CD14-positive monocyte (primary cell): ENCODE measurements around the gene PKP4. TPM values are rescaled to one million over a fixed set of nuclear protein-coding genes. Genes with fewer than 3 reads are reported as not detected.

ENCODE experiments used
- DNase-seq, 3 donors: peaks; one replicate each; pipeline ENCODE4 v3.0.0-alpha.2; 2011 to 2022
- H2AFZ ChIP-seq: 2 replicates; pipeline ENCODE4 v1.6.0; 2012; ENCODE audit warnings: mild to moderate bottlenecking, low read depth, low read length, inconsistent platforms; ENCODE audit not compliant: insufficient read depth, poor library complexity, severe bottlenecking
- H3K27ac ChIP-seq, 2 donors: 1 replicate in 1 of 2; 2 replicates in 1 of 2; pipeline ENCODE4 v1.5.1; 2012 to 2013; ENCODE audit warnings: low read length in 2 of 2, control low read depth in 1 of 2, inconsistent platforms in 1 of 2, low read depth in 1 of 2, mild to moderate bottlenecking in 1 of 2
- H3K27me3 ChIP-seq, 2 donors: one replicate each; pipeline versions ENCODE4 v1.6.0 to v1.6.1; 2011 to 2013; ENCODE audit warnings: low read length in 2 of 2; ENCODE audit not compliant: control insufficient read depth in 2 of 2, insufficient read depth in 2 of 2
- H3K36me3 ChIP-seq, 2 donors: replicated peaks in 1 of 2; 1 replicate in 1 of 2; 2 replicates in 1 of 2; pipeline versions ENCODE4 v1.5.1 to v1.6.1; 2012 to 2013; ENCODE audit warnings: low read length in 2 of 2, control low read depth in 1 of 2, inconsistent platforms in 1 of 2, mild to moderate bottlenecking in 1 of 2; ENCODE audit not compliant: insufficient read depth in 2 of 2, control insufficient read depth in 1 of 2
- H3K4me1 ChIP-seq, 2 donors: 1 replicate in 1 of 2; 2 replicates in 1 of 2; pipeline versions ENCODE4 v1.5.1 to v1.6.1; 2012 to 2013; ENCODE audit warnings: low read length in 2 of 2, control low read depth in 1 of 2, inconsistent platforms in 1 of 2, mild to moderate bottlenecking in 1 of 2, moderate library complexity in 1 of 2; ENCODE audit not compliant: insufficient read depth in 2 of 2, control insufficient read depth in 1 of 2
- H3K4me2 ChIP-seq: replicated peaks from 2 replicates; pipeline ENCODE3; 2012; ENCODE audit warnings: low read length, moderate library complexity, mild to moderate bottlenecking; ENCODE audit not compliant: poor library complexity, severe bottlenecking; ENCODE audit errors: extremely low read depth
- H3K4me3 ChIP-seq, 3 experiments: fragments of 200-600 bp in 1 of 3; sonication (generic) in 1 of 3; replicated peaks in 1 of 3; 1 replicate in 2 of 3; 2 replicates in 1 of 3; pipeline ENCODE4 v1.5.1; 2011 to 2013; ENCODE audit warnings: low read length in 3 of 3, mild to moderate bottlenecking in 3 of 3, control low read depth in 2 of 3, low read depth in 2 of 3, inconsistent platforms in 1 of 3, moderate library complexity in 1 of 3
- H3K79me2 ChIP-seq: 2 replicates; pipeline ENCODE4 v1.6.0; 2012; ENCODE audit warnings: mild to moderate bottlenecking, control low read depth, inconsistent platforms, low read length, moderate library complexity; ENCODE audit not compliant: insufficient read depth
- H3K9ac ChIP-seq: 2 replicates; pipeline ENCODE4 v1.6.0; 2017; ENCODE audit warnings: low read length, mild to moderate bottlenecking; ENCODE audit not compliant: insufficient read depth, poor library complexity, severe bottlenecking
- H3K9me3 ChIP-seq, 2 donors: replicated peaks in 1 of 2; 1 replicate in 1 of 2; 2 replicates in 1 of 2; pipeline versions ENCODE4 v1.5.1 to v1.6.1; 2012 to 2013; ENCODE audit warnings: low read length in 2 of 2, control low read depth in 1 of 2; ENCODE audit not compliant: control insufficient read depth in 1 of 2, insufficient read depth in 1 of 2
- H4K20me1 ChIP-seq: 2 replicates; pipeline ENCODE4 v1.6.0; 2012; ENCODE audit warnings: mild to moderate bottlenecking, low read length, control low read depth, moderate library complexity; ENCODE audit not compliant: insufficient read depth
- H3K27ac Mint-ChIP-seq, 7 donors: one replicate each; pipeline ENCODE4 v1.8.0; 2020; ENCODE audit warnings: mild to moderate bottlenecking in 7 of 7, mixed read lengths in 7 of 7, moderate library complexity in 6 of 7, inconsistent platforms in 2 of 7
- H3K27me3 Mint-ChIP-seq, 3 donors: one replicate each; pipeline ENCODE4 v1.8.0; 2021 to 2022; ENCODE audit warnings: low read depth in 3 of 3, mild to moderate bottlenecking in 3 of 3, mixed read lengths in 3 of 3, moderate library complexity in 3 of 3, inconsistent platforms in 1 of 3
- H3K36me3 Mint-ChIP-seq, 2 donors: one replicate each; pipeline ENCODE4 v1.8.0; 2020; ENCODE audit warnings: mixed read lengths in 2 of 2, inconsistent platforms in 1 of 2, mild to moderate bottlenecking in 1 of 2
- H3K4me1 Mint-ChIP-seq: one replicate; pipeline ENCODE4 v1.8.0; 2020; ENCODE audit warnings: mild to moderate bottlenecking, mixed read lengths
- H3K4me3 Mint-ChIP-seq, 2 donors: one replicate each; pipeline ENCODE4 v1.8.0; 2020; ENCODE audit warnings: mild to moderate bottlenecking in 2 of 2, mixed read lengths in 2 of 2, moderate library complexity in 1 of 2
- H3K9me3 Mint-ChIP-seq, 7 donors: one replicate each; pipeline ENCODE4 v1.8.0; 2020 to 2022; ENCODE audit warnings: mixed read lengths in 7 of 7, mild to moderate bottlenecking in 6 of 7, moderate library complexity in 6 of 7, inconsistent platforms in 2 of 7
- WGBS: methylation state at CpG from one replicate; pipeline ENCODE4 v1.1.5; 2013; ENCODE audit warnings: missing lambda C conversion rate; ENCODE audit not compliant: insufficient coverage; 5-methylcytosine and 5-hydroxymethylcytosine counted together
- intact Hi-C, 2 donors: fragments of 100-400 bp; cut with micrococcal nuclease; formaldehyde crosslinking; loops; one replicate each; pipeline versions ENCODE4 v1.15.0 to v1.15.1; 2023
- polyA plus RNA-seq, 3 donors: library from polyadenylated mRNA; depleted of rRNA in 1 of 3; unstranded in 2 of 3; stranded (reverse) in 1 of 3; fragments of 300-500 nt in 2 of 3; fragments of >200 nt in 1 of 3; fragmentation: Illumina TruSeq in 2 of 3; gene quantifications; 1 replicate in 2 of 3; 2 replicates in 1 of 3; pipeline ENCODE4 v1.2.3, GENCODE V29; 2012 to 2021
- TF ChIP-seq, protein P1 (sequence below): fragments of 200-600 bp; IDR thresholded peaks from one replicate; pipeline ENCODE4 v1.8.0; 2022; ENCODE audit warnings: antibody characterized with exemption, mild to moderate bottlenecking

PKP4 gene
- polyA plus RNA-seq, 3 donors = 0.33 to 9.4 (median 0.73) TPM

- Histone ChIP-seq H3K36me3 (no peaks in the 10 kb centered on the region), H3K27ac (no peak overlapping the region), H3K4me1 (no peaks in the 10 kb centered on the region), H4K20me1 (no peaks in the 10 kb centered on the region), H3K79me2 (no peaks in the 10 kb centered on the region), H3K27me3 (no peaks in the 10 kb centered on the region), H3K9ac (no peak overlapping the region), H3K4me3 (no peak overlapping the region), H2AFZ (no peak overlapping the region), H3K9me3 (peaks cover 10 to 15% of the 10 kb centered on the region in 2 donors), H3K4me2 (no peak overlapping the region)
- Mint-ChIP-seq H3K27me3 (no peaks in the 10 kb centered on the region), H3K4me3 (no peak overlapping the region), H3K27ac (no peak overlapping the region), H3K9me3 (peaks cover 15 to 38% (median 28%) of the 10 kb centered on the region in 7 donors), H3K4me1 (no peaks in the 10 kb centered on the region), H3K36me3 (no peaks in the 10 kb centered on the region)
- TF ChIP-seq, protein P1, sequence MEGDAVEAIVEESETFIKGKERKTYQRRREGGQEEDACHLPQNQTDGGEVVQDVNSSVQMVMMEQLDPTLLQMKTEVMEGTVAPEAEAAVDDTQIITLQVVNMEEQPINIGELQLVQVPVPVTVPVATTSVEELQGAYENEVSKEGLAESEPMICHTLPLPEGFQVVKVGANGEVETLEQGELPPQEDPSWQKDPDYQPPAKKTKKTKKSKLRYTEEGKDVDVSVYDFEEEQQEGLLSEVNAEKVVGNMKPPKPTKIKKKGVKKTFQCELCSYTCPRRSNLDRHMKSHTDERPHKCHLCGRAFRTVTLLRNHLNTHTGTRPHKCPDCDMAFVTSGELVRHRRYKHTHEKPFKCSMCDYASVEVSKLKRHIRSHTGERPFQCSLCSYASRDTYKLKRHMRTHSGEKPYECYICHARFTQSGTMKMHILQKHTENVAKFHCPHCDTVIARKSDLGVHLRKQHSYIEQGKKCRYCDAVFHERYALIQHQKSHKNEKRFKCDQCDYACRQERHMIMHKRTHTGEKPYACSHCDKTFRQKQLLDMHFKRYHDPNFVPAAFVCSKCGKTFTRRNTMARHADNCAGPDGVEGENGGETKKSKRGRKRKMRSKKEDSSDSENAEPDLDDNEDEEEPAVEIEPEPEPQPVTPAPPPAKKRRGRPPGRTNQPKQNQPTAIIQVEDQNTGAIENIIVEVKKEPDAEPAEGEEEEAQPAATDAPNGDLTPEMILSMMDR = no peak
- intact Hi-C loops = no loop called here
- no peak for DNase-seq
Measured at GRCh38 chr2:158411748-158412147, 45.0 kb upstream of the PKP4 start.

DNA sequence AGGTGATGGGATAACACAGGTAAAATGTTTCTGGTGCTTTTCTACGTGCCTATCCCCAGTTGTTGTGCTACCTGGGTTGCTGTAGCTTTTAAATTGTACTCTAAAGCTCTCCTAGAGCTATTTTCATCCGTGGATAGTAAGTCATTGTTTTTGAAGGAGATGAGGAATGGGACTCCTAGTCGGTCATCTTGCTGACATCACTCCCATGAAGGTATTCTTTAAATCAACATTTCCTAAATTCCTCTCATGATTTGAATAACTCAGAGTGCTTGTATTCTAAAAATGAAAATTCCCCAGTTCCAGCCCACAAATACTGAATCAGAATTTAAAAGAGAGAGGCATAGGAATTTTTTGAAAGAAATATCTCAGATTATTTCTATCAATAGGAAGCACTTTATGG lies 44.5 kb upstream of the PKP4 start:
- DNase-seq = no peak
- no peak overlapping the region for H3K4me3 Mint-ChIP-seq
- Histone ChIP-seq H3K79me2 (no peaks in the 10 kb centered on the region), H3K4me2 (no peak overlapping the region), H3K36me3 (no peaks in the 10 kb centered on the region), H3K4me1 (no peaks in the 10 kb centered on the region), H3K27ac (no peak overlapping the region), H3K4me3 (no peak overlapping the region), H3K9me3 (peaks cover 10 to 15% of the 10 kb centered on the region in 2 donors), H3K27me3 (no peaks in the 10 kb centered on the region), H2AFZ (no peak overlapping the region), H4K20me1 (no peaks in the 10 kb centered on the region), H3K9ac (no peak overlapping the region)
- H3K27me3 Mint-ChIP-seq = no peaks in the 10 kb centered on the region
- intact Hi-C loops = no loop called here
- peaks cover 15 to 38% (median 29%) of the 10 kb centered on the region in 7 donors for H3K9me3 Mint-ChIP-seq
- H3K27ac Mint-ChIP-seq = no peak overlapping the region
- H3K4me1 Mint-ChIP-seq = no peaks in the 10 kb centered on the region
- H3K36me3 Mint-ChIP-seq = no peaks in the 10 kb centered on the region
- WGBS = no CpG with 5 or more reads among the region's 3 CpGs
- TF ChIP-seq, protein P1 = no peak
